ENCODE measurements around the gene PDE4D.

The PDE4D gene

GRCh38 chr5:59322894-59323293 lies 570.6 kb downstream of the PDE4D start:
- no peak for ATAC-seq
- TF ChIP-seq TOX (CRISPR knock-in tag; IDR thresholded peaks at IDR 0.05; ENCODE audit: borderline replicate concordance) (no peak), CSDC2 (CRISPR knock-in tag; IDR thresholded peaks at IDR 0.05) (no peak), ESRRG (CRISPR knock-in tag; IDR thresholded peaks at IDR 0.05) (no peak)

- TF ChIP-seq ISL1 (CRISPR knock-in tag; IDR thresholded peaks at IDR 0.05) (peak; percentile 35), CSDC2 (CRISPR knock-in tag; IDR thresholded peaks at IDR 0.05) (no peak)
Observed at GRCh38 chr5:59322058-59322457, 571.5 kb downstream of the PDE4D start.

DNA sequence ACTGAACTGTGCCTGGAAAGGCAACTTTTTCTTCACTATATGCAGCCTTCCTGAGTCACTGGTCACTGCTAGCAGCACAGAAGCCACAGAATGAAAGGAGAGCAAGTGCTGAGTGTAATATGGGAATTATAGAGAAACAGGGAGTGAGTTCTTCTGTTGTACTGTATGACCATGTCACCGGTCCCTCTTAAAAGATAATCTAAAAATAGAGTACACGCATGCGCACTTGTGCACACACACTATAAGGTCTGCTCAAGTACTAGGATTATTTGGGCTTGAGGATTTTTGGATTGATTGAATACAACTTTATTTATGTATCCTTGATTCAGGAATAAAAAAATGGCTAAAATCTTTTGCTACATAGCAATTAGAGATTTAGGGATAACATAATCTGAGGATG lies 571.9 kb downstream of the PDE4D start:
- no peak for ATAC-seq
- TF ChIP-seq TOX (CRISPR knock-in tag; IDR thresholded peaks at IDR 0.05; ENCODE audit: borderline replicate concordance) (no peak), OSR1 (CRISPR knock-in tag; IDR thresholded peaks at IDR 0.05) (no peak), PPARA (CRISPR knock-in tag; IDR thresholded peaks at IDR 0.05; ENCODE audit: borderline replicate concordance) (no peak), ZNF565 (CRISPR knock-in tag; conservative IDR thresholded peaks at IDR 0.05; ENCODE audit: low read depth) (no peak), POU6F1 (CRISPR knock-in tag; IDR thresholded peaks at IDR 0.05; ENCODE audit: borderline replicate concordance, low read depth) (no peak), GLIS3 (CRISPR knock-in tag; IDR thresholded peaks at IDR 0.05) (no peak), CREB5 (CRISPR knock-in tag; IDR thresholded peaks at IDR 0.05; ENCODE audit: low read depth) (no peak), ZFP3 (CRISPR knock-in tag; IDR thresholded peaks at IDR 0.05) (no peak), ZFP30 (CRISPR knock-in tag; IDR thresholded peaks at IDR 0.05) (no peak), BACH2 (CRISPR knock-in tag; IDR thresholded peaks at IDR 0.05; ENCODE audit: borderline replicate concordance) (no peak), PATZ1 (CRISPR knock-in tag; IDR thresholded peaks at IDR 0.05; ENCODE audit: borderline replicate concordance) (no peak), ARNTL (CRISPR knock-in tag; IDR thresholded peaks at IDR 0.05; ENCODE audit: borderline replicate concordance, low read depth) (no peak), ZNF8 (CRISPR knock-in tag; IDR thresholded peaks at IDR 0.05) (no peak), TCF4 (CRISPR knock-in tag; IDR thresholded peaks at IDR 0.05; ENCODE audit: borderline replicate concordance) (no peak), RARB (CRISPR knock-in tag; IDR thresholded peaks at IDR 0.05) (no peak), ZNF70 (CRISPR knock-in tag; IDR thresholded peaks at IDR 0.05) (no peak)
- TF ChIP-seq, protein P1, sequence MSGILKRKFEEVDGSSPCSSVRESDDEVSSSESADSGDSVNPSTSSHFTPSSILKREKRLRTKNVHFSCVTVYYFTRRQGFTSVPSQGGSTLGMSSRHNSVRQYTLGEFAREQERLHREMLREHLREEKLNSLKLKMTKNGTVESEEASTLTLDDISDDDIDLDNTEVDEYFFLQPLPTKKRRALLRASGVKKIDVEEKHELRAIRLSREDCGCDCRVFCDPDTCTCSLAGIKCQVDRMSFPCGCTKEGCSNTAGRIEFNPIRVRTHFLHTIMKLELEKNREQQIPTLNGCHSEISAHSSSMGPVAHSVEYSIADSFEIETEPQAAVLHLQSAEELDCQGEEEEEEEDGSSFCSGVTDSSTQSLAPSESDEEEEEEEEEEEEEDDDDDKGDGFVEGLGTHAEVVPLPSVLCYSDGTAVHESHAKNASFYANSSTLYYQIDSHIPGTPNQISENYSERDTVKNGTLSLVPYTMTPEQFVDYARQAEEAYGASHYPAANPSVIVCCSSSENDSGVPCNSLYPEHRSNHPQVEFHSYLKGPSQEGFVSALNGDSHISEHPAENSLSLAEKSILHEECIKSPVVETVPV (CRISPR knock-in tag; IDR thresholded peaks at IDR 0.05) = no peak

More at GRCh38 chr5:59322058-59322457, 571.5 kb downstream of the PDE4D start:
- no peak for ATAC-seq

DNA sequence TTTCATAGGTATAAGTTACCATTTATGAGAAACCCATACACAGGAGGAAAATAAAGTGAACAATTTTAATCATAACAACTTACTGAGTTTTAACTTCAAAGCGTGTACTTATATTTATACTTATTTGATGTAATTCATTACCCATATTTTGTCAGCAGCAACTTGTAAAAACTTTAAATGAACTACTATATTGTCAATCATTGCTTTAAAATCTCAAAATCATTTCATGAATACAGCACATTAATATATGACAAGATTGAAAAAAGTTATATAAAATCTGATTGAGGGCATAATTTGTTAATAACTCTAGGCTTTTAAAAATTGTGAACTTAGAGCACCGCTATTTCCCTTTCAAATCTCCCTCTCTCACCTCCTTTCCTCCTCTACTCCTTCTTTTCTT lies 573.1 kb downstream of the PDE4D start:
- TF ChIP-seq ISL1 (CRISPR knock-in tag; IDR thresholded peaks at IDR 0.05) = no peak
- TF ChIP-seq GLIS3 (CRISPR knock-in tag; IDR thresholded peaks at IDR 0.05) = no peak
- TF ChIP-seq PATZ1 (CRISPR knock-in tag; IDR thresholded peaks at IDR 0.05; ENCODE audit: borderline replicate concordance) = no peak
- TF ChIP-seq ZFP3 (CRISPR knock-in tag; IDR thresholded peaks at IDR 0.05) = no peak
- no peak for TF ChIP-seq ZC3H10 (CRISPR knock-in tag; IDR thresholded peaks at IDR 0.05)
- no peak for TF ChIP-seq CSDC2 (CRISPR knock-in tag; IDR thresholded peaks at IDR 0.05)
- no peak for TF ChIP-seq TOX (CRISPR knock-in tag; IDR thresholded peaks at IDR 0.05; ENCODE audit: borderline replicate concordance)
- no peak for TF ChIP-seq PPARA (CRISPR knock-in tag; IDR thresholded peaks at IDR 0.05; ENCODE audit: borderline replicate concordance)
- TF ChIP-seq BACH2 (CRISPR knock-in tag; IDR thresholded peaks at IDR 0.05; ENCODE audit: borderline replicate concordance) = no peak
- no peak for TF ChIP-seq OSR1 (CRISPR knock-in tag; IDR thresholded peaks at IDR 0.05)
- no peak for TF ChIP-seq ZNF565 (CRISPR knock-in tag; conservative IDR thresholded peaks at IDR 0.05; ENCODE audit: low read depth)
- no peak for TF ChIP-seq ZNF8 (CRISPR knock-in tag; IDR thresholded peaks at IDR 0.05)
- no peak for TF ChIP-seq ARNTL (CRISPR knock-in tag; IDR thresholded peaks at IDR 0.05; ENCODE audit: borderline replicate concordance, low read depth)
- no peak for ATAC-seq

Measured in SK-N-SH treated with all-trans-retinoic acid at 6 μM for 48 hours (cell line).